HG03045 (cell line): ENCODE data around the gene PGC.
A peak's percentile ranks its signal among the peaks of the same experiment; 100 is the strongest.

Experiments used
- ATAC-seq: cut with Tn5 transposase; IDR thresholded peaks from one replicate; pipeline ENCODE4 v1.9.1; 2021; ENCODE audit warnings: mild to moderate bottlenecking, moderate library complexity; ENCODE audit not compliant: unreplicated experiment

Gene PGC

GRCh38 chr6:41716516-41717391, 30.4 kb downstream of the PGC start:
- ATAC-seq, result no peak

- no peak for ATAC-seq
These were observed 31.2 kb downstream of the PGC start for GRCh38 chr6:41715795-41716515.

GRCh38 chr6:41714556-41715273, 32.5 kb downstream of the PGC start:
- ATAC-seq, result no peak

- peak; percentile 52 for ATAC-seq
These were observed 33.4 kb downstream of the PGC start for GRCh38 chr6:41713650-41714291.

- peak; percentile 8 for ATAC-seq
These were observed 34.0 kb downstream of the PGC start for GRCh38 chr6:41713159-41713649.

- no peak for ATAC-seq
These were observed 34.5 kb downstream of the PGC start for GRCh38 chr6:41712651-41713103.

GRCh38 chr6:41711323-41712038, 35.7 kb downstream of the PGC start:
- no peak for ATAC-seq

GRCh38 chr6:41709375-41709774, 37.8 kb downstream of the PGC start:
- no peak for ATAC-seq

GRCh38 chr6:41708856-41709255, 38.3 kb downstream of the PGC start:
- no peak for ATAC-seq

- no peak for ATAC-seq
These were observed 39.5 kb downstream of the PGC start for GRCh38 chr6:41707565-41708200.

GRCh38 chr6:41706876-41707564, 40.2 kb downstream of the PGC start:
- no peak for ATAC-seq

- ATAC-seq, result peak; percentile 68
These were observed 41.0 kb downstream of the PGC start for GRCh38 chr6:41705996-41706835.

- no peak for ATAC-seq
These were observed 41.7 kb downstream of the PGC start for GRCh38 chr6:41705311-41705995.

GRCh38 chr6:41704656-41705310, 42.4 kb downstream of the PGC start:
- ATAC-seq, result no peak

- ATAC-seq, result no peak
These were observed 43.2 kb downstream of the PGC start for GRCh38 chr6:41704028-41704427.

- ATAC-seq, result no peak
These were observed 44.3 kb downstream of the PGC start for GRCh38 chr6:41702771-41703494.
